Endothelial cell of umbilical vein (primary cell): Measurements from ENCODE around the gene SRGAP1. TPM values are rescaled to one million over a fixed set of nuclear protein-coding genes. Genes with fewer than 3 reads are reported as not detected.

Experiments used
- BruUV-seq: library from RNA; stranded (reverse); fragments of 400-500 nt; replicated peaks from 2 replicates; lab custom pipeline; 2021; lab: Mats Ljungman, UMichigan
- CTCF ChIA-PET: fragments of 300-600, 350-600 bp; sonication (Branson Sonifier 250); formaldehyde crosslinking; loops from one replicate; lab custom pipeline; 2021; ENCODE audit warnings: antibody characterized with exemption, inconsistent platforms; lab: Charles Lee
- POLR2A ChIA-PET: fragments of 300-600, 350-600 bp; sonication (Branson Sonifier 250); formaldehyde crosslinking; loops from one replicate; lab custom pipeline; 2021; ENCODE audit warnings: antibody characterized with exemption, inconsistent platforms; lab: Charles Lee
- DNase-seq: peaks from one replicate; pipeline ENCODE4 v3.0.0-alpha.2; 2011; ENCODE audit warnings: low read depth, low spot score
- FAIRE-seq: peaks from 2 replicates; lab custom pipeline; 2011; peaks lifted over from hg19 to GRCh38; lab: Jason Lieb, UNC
- H2AFZ ChIP-seq: 2 replicates; pipeline ENCODE4 v1.6.0; 2012; ENCODE audit warnings: low read depth, low read length, control low read depth, inconsistent platforms
- H3K27ac ChIP-seq: 2 replicates; pipeline ENCODE4 v1.5.1; 2011; ENCODE audit warnings: low read depth, mild to moderate bottlenecking, control low read depth, low read length, moderate library complexity; ENCODE audit not compliant: insufficient read depth
- H3K27me3 ChIP-seq, 2 experiments: 2 replicates each; pipeline versions ENCODE4 v1.6.0 to v1.6.1; 2011; ENCODE audit warnings: low read length in 2 of 2, mixed read lengths in 1 of 2; ENCODE audit not compliant: control insufficient read depth in 2 of 2, insufficient read depth in 2 of 2
- H3K36me3 ChIP-seq, 2 experiments: 2 replicates in 1 of 2; 3 replicates in 1 of 2; pipeline ENCODE4 v1.5.1; 2011; ENCODE audit warnings: low read length in 2 of 2, mild to moderate bottlenecking in 1 of 2, moderate library complexity in 1 of 2; ENCODE audit not compliant: control insufficient read depth in 2 of 2, insufficient read depth in 2 of 2; ENCODE audit errors: extremely low read depth in 1 of 2
- H3K4me1 ChIP-seq: 3 replicates; pipeline ENCODE4 v1.5.1; 2011; ENCODE audit warnings: mild to moderate bottlenecking, low read length; ENCODE audit not compliant: control insufficient read depth, insufficient read depth; ENCODE audit errors: extremely low read depth
- H3K4me2 ChIP-seq: 2 replicates; pipeline ENCODE4 v1.6.1; 2011; ENCODE audit warnings: low read length, control low read depth, mixed read lengths; ENCODE audit not compliant: insufficient read depth
- H3K4me3 ChIP-seq, 3 experiments: fragments of 200-600 bp in 1 of 3; sonication (generic), shearing (Covaris generic) in 1 of 3; replicated peaks in 1 of 3; 2 replicates each; pipeline ENCODE4 v1.5.1; 2011 to 2016; ENCODE audit warnings: control low read depth in 3 of 3, low read length in 3 of 3, mild to moderate bottlenecking in 2 of 3, inconsistent platforms in 1 of 3, low read depth in 1 of 3, moderate library complexity in 1 of 3; ENCODE audit not compliant: insufficient read depth in 1 of 3
- H3K79me2 ChIP-seq: 2 replicates; pipeline ENCODE4 v1.6.0; 2012; ENCODE audit warnings: low read length, inconsistent platforms; ENCODE audit not compliant: control insufficient read depth, insufficient read depth
- H3K9ac ChIP-seq: replicated peaks from 2 replicates; pipeline ENCODE3; 2011; ENCODE audit warnings: low read length, control low read depth; ENCODE audit not compliant: insufficient read depth; ENCODE audit errors: extremely low read depth
- H3K9me1 ChIP-seq: replicated peaks from 3 replicates; pipeline ENCODE4 v1.6.0; 2011; ENCODE audit warnings: mild to moderate bottlenecking, low read length; ENCODE audit not compliant: control insufficient read depth, insufficient read depth; ENCODE audit errors: extremely low read depth
- H3K9me3 ChIP-seq: replicated peaks from 2 replicates; pipeline ENCODE4 v1.5.1; 2012; ENCODE audit warnings: low read length, inconsistent platforms; ENCODE audit not compliant: control insufficient read depth, insufficient read depth
- H4K20me1 ChIP-seq: replicated peaks from 2 replicates; pipeline ENCODE3; 2011; ENCODE audit warnings: mild to moderate bottlenecking, low read length; ENCODE audit not compliant: control insufficient read depth, insufficient read depth; ENCODE audit errors: extremely low read depth
- EZH2 ChIP-seq: IDR thresholded peaks from 2 replicates; pipeline ENCODE4 v1.6.1; 2012; ENCODE audit warnings: borderline replicate concordance, low read depth, mild to moderate bottlenecking, moderate library complexity, low read length, inconsistent platforms; ENCODE audit not compliant: severe bottlenecking
- FOS ChIP-seq: IDR thresholded peaks from 2 replicates; pipeline ENCODE4 v1.6.1; 2011; ENCODE audit warnings: mild to moderate bottlenecking, low read length, moderate library complexity, borderline replicate concordance; ENCODE audit not compliant: insufficient read depth
- GATA2 ChIP-seq: IDR thresholded peaks from 2 replicates; pipeline ENCODE4 v1.7.0; 2011; ENCODE audit warnings: low read depth, mild to moderate bottlenecking, moderate library complexity, mixed read lengths, low read length; ENCODE audit not compliant: insufficient read length, insufficient read depth
- JUN ChIP-seq: IDR thresholded peaks from 2 replicates; pipeline ENCODE4 v1.6.1; 2011; ENCODE audit warnings: borderline replicate concordance, low read depth; ENCODE audit not compliant: insufficient read length, insufficient read depth
- MYC ChIP-seq: IDR thresholded peaks from one replicate; pipeline ENCODE4 v1.6.1; 2011; ENCODE audit warnings: mild to moderate bottlenecking, low read depth, low read length
- POLR2A ChIP-seq: IDR thresholded peaks from 2 replicates; pipeline ENCODE4 v1.6.1; 2012; ENCODE audit warnings: low read depth, mild to moderate bottlenecking, control low read depth, low read length
- POLR2AphosphoS5 ChIP-seq: IDR thresholded peaks from 2 replicates; pipeline ENCODE4 v1.6.1; 2012; ENCODE audit warnings: low read depth, mild to moderate bottlenecking, control low read depth, low read length, moderate library complexity; ENCODE audit not compliant: insufficient read depth
- dilution Hi-C: fragments of 300-500 bp; cut with MboI; formaldehyde crosslinking; loops from one replicate; pipeline ENCODE4 v1.15.0; 2019; ENCODE audit warnings: low sequenced_read_pairs; ENCODE audit not compliant: extremely low pct_ligation_motif_present
- intact Hi-C: fragments of 100-400 bp; cut with micrococcal nuclease; formaldehyde crosslinking; loops from one replicate; pipeline ENCODE4 v1.10.0; 2022
- polyA plus RNA-seq, 4 experiments: library from polyadenylated mRNA; depleted of rRNA in 3 of 4; stranded (reverse) in 3 of 4; unstranded in 1 of 4; fragments of >200 nt; gene quantifications; 2 replicates each; pipeline versions ENCODE4 v1.2.1 to v1.2.3, GENCODE V29; 2011 to 2012; ENCODE audit warnings: missing spikeins in 1 of 4
- total RNA-seq: library from RNA; stranded (reverse); gene quantifications from 2 replicates; pipeline ENCODE4 v1.2.3, GENCODE V29; 2021
- TF ChIP-seq, protein P1 (sequence below): IDR thresholded peaks from 2 replicates; pipeline ENCODE4 v1.6.1; 2011; ENCODE audit not compliant: insufficient read depth, insufficient read length
- TF ChIP-seq, protein P2 (sequence below), 2 donors: IDR thresholded peaks; 1 replicate in 1 of 2; 2 replicates in 1 of 2; pipeline ENCODE4 v1.5.1; 2011; ENCODE audit warnings: low read length in 2 of 2, mild to moderate bottlenecking in 2 of 2, moderate library complexity in 2 of 2, control low read depth in 1 of 2, inconsistent platforms in 1 of 2, low read depth in 1 of 2; ENCODE audit not compliant: insufficient read depth in 1 of 2; ENCODE audit errors: extremely low read depth in 1 of 2

Gene SRGAP1
- total and polyA plus RNA-seq, 2 donors (not counting 3 experiments of a cell fraction or from before 2014, with no cell fraction given), result 4.9 to 16.3 TPM

DNA sequence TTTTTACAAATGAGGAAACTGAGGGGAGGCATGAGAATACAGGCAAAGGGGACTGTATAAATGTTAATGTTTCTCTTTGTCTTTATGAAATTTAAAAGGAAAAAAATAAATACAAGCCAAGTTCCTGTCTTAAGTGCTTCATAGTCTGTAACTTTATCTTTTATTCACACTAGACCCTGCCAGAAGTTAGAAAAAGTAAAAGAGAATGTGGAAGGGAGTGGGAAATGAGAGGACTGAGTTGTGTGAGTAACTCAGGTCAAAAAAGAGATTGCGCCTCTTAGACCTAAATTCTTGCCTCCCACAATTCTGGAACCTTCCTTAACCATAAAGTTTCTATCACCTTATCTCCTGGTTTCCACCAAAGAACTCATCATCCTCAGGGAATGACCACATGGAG is 236.5 kb downstream of the SRGAP1 start:
- BruUV-seq, result no TSS peak
- CTCF ChIA-PET, result no interaction called here

More for the DNA sequence above, 236.5 kb downstream of the SRGAP1 start:
- Histone ChIP-seq H2AFZ (no peak overlapping the region), H3K4me3 (no peak overlapping the region), H3K4me2 (no peak overlapping the region), H3K9me3 (no peaks in the 10 kb centered on the region), H3K36me3 (no peaks in the 10 kb centered on the region), H3K9me1 (no peaks in the 10 kb centered on the region), H3K4me1 (no peaks in the 10 kb centered on the region), H4K20me1 (no peaks in the 10 kb centered on the region), H3K27me3 (no peaks in the 10 kb centered on the region), H3K79me2 (no peaks in the 10 kb centered on the region), H3K9ac (no peak overlapping the region), H3K27ac (no peak overlapping the region)
- intact Hi-C loops (no loop called here), dilution Hi-C loops (no loop called here)
- FAIRE-seq, result no peak
- no peak for DNase-seq
- POLR2A ChIA-PET, result no interaction called here
- TF ChIP-seq MYC (no peak), EZH2 (no peak), JUN (no peak), GATA2 (no peak), FOS (no peak), POLR2A (no peak), POLR2AphosphoS5 (no peak)
- TF ChIP-seq, protein P1, sequence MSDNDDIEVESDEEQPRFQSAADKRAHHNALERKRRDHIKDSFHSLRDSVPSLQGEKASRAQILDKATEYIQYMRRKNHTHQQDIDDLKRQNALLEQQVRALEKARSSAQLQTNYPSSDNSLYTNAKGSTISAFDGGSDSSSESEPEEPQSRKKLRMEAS, result no peak
- TF ChIP-seq, protein P2, sequence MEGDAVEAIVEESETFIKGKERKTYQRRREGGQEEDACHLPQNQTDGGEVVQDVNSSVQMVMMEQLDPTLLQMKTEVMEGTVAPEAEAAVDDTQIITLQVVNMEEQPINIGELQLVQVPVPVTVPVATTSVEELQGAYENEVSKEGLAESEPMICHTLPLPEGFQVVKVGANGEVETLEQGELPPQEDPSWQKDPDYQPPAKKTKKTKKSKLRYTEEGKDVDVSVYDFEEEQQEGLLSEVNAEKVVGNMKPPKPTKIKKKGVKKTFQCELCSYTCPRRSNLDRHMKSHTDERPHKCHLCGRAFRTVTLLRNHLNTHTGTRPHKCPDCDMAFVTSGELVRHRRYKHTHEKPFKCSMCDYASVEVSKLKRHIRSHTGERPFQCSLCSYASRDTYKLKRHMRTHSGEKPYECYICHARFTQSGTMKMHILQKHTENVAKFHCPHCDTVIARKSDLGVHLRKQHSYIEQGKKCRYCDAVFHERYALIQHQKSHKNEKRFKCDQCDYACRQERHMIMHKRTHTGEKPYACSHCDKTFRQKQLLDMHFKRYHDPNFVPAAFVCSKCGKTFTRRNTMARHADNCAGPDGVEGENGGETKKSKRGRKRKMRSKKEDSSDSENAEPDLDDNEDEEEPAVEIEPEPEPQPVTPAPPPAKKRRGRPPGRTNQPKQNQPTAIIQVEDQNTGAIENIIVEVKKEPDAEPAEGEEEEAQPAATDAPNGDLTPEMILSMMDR (IDR thresholded peaks at IDR 0.05; ENCODE audit: extremely low read depth in 1 of 2, insufficient read depth in 1 of 2, low read depth in 1 of 2, low read length in 2 of 2), result no peak
